ENCODE results near the gene C17orf67. TPM values are rescaled to one million over a fixed set of nuclear protein-coding genes. Genes with fewer than 3 reads are reported as not detected.
"Not testable (repeated sequence)": the region's sequence is repeated elsewhere in the genome, so short reads cannot be mapped to it uniquely, and the experiment has no call there.

C17orf67 gene
- total RNA-seq, 1 donor from 2014 or later, result 1.0 TPM

GRCh38 chr17:56765449-56765848, 68.3 kb downstream of the C17orf67 start:
- Histone ChIP-seq H3K36me3 (ENCODE audit: control insufficient read depth in 3 of 3, insufficient read depth in 3 of 3, low read length in 3 of 3) (no peaks in the 10 kb centered on the region), H3K27me3 (ENCODE audit: control insufficient read depth in 3 of 3, insufficient read depth in 3 of 3, low read length in 3 of 3) (no peaks in the 10 kb centered on the region), H3K9ac (ENCODE audit: low read depth in 1 of 3, low read length in 3 of 3) (no peak overlapping the region), H3K27ac (ENCODE audit: low read depth, low read length) (no peak overlapping the region), H3K9me3 (ENCODE audit: control insufficient read depth in 3 of 3, low read length in 3 of 3) (no peaks in the 10 kb centered on the region), H3K4me1 (ENCODE audit: control insufficient read depth in 3 of 3, insufficient read depth in 3 of 3, low read length in 3 of 3) (no peaks in the 10 kb centered on the region), H3K4me3 (ENCODE audit: low read length in 3 of 3) (no peak overlapping the region)

- Histone ChIP-seq H3K27ac (ENCODE audit: low read depth, low read length) (no peak overlapping the region), H3K9me3 (ENCODE audit: control insufficient read depth in 3 of 3, low read length in 3 of 3) (no peaks in the 10 kb centered on the region), H3K27me3 (ENCODE audit: control insufficient read depth in 3 of 3, insufficient read depth in 3 of 3, low read length in 3 of 3) (no peaks in the 10 kb centered on the region), H3K4me1 (ENCODE audit: control insufficient read depth in 3 of 3, insufficient read depth in 3 of 3, low read length in 3 of 3) (no peaks in the 10 kb centered on the region), H3K9ac (ENCODE audit: low read depth in 1 of 3, low read length in 3 of 3) (no peak overlapping the region), H3K4me3 (ENCODE audit: low read length in 3 of 3) (no peak overlapping the region), H3K36me3 (ENCODE audit: control insufficient read depth in 3 of 3, insufficient read depth in 3 of 3, low read length in 3 of 3) (no peaks in the 10 kb centered on the region)
Observed at GRCh38 chr17:56762988-56763387, 70.7 kb downstream of the C17orf67 start.

DNA sequence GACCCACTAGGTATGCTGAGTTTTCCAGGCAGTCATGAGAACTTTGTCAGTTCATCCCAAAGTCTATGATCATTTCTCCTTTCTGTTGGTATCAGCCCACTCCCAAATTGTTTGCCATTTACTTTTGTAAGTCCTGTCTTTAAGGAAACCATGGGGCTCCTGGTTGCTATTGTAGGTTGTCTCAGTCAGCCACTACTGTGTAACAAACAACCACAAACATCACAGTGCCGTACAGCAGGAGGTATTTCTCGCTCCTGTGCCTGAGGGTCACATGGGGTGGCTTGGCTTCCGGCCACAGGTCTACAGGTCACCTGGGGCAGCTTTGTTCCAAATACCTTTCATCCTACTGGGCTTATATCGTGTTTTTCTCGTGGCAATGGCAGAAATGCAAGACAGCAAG, 71.6 kb downstream of the C17orf67 start:
- Histone ChIP-seq H3K4me1 (ENCODE audit: control insufficient read depth in 3 of 3, insufficient read depth in 3 of 3, low read length in 3 of 3) (no peaks in the 10 kb centered on the region), H3K4me3 (ENCODE audit: low read length in 3 of 3) (no peak overlapping the region), H3K36me3 (ENCODE audit: control insufficient read depth in 3 of 3, insufficient read depth in 3 of 3, low read length in 3 of 3) (no peaks in the 10 kb centered on the region), H3K27ac (ENCODE audit: low read depth, low read length) (no peak overlapping the region), H3K9me3 (ENCODE audit: control insufficient read depth in 3 of 3, low read length in 3 of 3) (no peaks in the 10 kb centered on the region), H3K9ac (ENCODE audit: low read depth in 1 of 3, low read length in 3 of 3) (no peak overlapping the region), H3K27me3 (ENCODE audit: control insufficient read depth in 3 of 3, insufficient read depth in 3 of 3, low read length in 3 of 3) (no peaks in the 10 kb centered on the region)

GRCh38 chr17:56761387-56761786, 72.3 kb downstream of the C17orf67 start:
- no peak overlapping the region for H3K9ac ChIP-seq (ENCODE audit: low read depth in 1 of 3, low read length in 3 of 3)
- no peak overlapping the region for H3K27ac ChIP-seq (ENCODE audit: low read depth, low read length)
- H3K36me3 ChIP-seq (ENCODE audit: control insufficient read depth in 3 of 3, insufficient read depth in 3 of 3, low read length in 3 of 3), result no peaks in the 10 kb centered on the region
- H3K4me1 ChIP-seq (ENCODE audit: control insufficient read depth in 3 of 3, insufficient read depth in 3 of 3, low read length in 3 of 3), result no peaks in the 10 kb centered on the region
- H3K9me3 ChIP-seq (ENCODE audit: control insufficient read depth in 3 of 3, low read length in 3 of 3), result no peaks in the 10 kb centered on the region
- H3K27me3 ChIP-seq (ENCODE audit: control insufficient read depth in 3 of 3, insufficient read depth in 3 of 3, low read length in 3 of 3), result no peaks in the 10 kb centered on the region
- no peak overlapping the region for H3K4me3 ChIP-seq (ENCODE audit: low read length in 3 of 3)

DNA sequence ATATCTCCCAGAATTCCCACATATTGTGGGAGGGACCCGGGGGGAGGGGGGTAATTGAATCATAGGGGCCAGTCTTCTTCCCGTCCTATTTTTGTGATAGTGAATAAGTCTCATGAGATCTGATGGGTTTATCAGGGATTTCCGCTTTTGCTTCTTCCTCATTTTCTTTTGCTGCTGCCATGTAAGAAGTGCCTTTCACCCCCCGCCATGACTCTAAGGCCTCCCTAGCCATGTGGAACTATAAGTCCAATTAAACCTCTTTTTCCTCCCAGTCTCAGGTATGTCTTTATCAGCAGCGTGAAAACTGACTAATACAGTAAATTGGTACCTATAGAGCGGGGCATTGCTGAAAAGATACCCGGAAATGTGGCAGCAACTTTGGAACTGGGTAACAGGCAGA, 76.1 kb downstream of the C17orf67 start:
- H3K27me3 ChIP-seq (ENCODE audit: control insufficient read depth in 3 of 3, insufficient read depth in 3 of 3, low read length in 3 of 3); H3K27ac ChIP-seq (ENCODE audit: low read depth, low read length); H3K9ac ChIP-seq (ENCODE audit: low read depth in 1 of 3, low read length in 3 of 3); H3K9me3 ChIP-seq (ENCODE audit: control insufficient read depth in 3 of 3, low read length in 3 of 3); H3K4me1 ChIP-seq (ENCODE audit: control insufficient read depth in 3 of 3, insufficient read depth in 3 of 3, low read length in 3 of 3); H3K4me3 ChIP-seq (ENCODE audit: low read length in 3 of 3); H3K36me3 ChIP-seq (ENCODE audit: control insufficient read depth in 3 of 3, insufficient read depth in 3 of 3, low read length in 3 of 3): not testable (repeated sequence)

- Histone ChIP-seq H3K27me3 (ENCODE audit: control insufficient read depth in 3 of 3, insufficient read depth in 3 of 3, low read length in 3 of 3) (peaks cover 0 to 5% (median 3%) of the 10 kb centered on the region in 3 donors), H3K4me1 (ENCODE audit: control insufficient read depth in 3 of 3, insufficient read depth in 3 of 3, low read length in 3 of 3) (peaks cover 0 to 6% (median 5%) of the 10 kb centered on the region in 3 donors), H3K36me3 (ENCODE audit: control insufficient read depth in 3 of 3, insufficient read depth in 3 of 3, low read length in 3 of 3) (no peaks in the 10 kb centered on the region), H3K9me3 (ENCODE audit: control insufficient read depth in 3 of 3, low read length in 3 of 3) (no peaks in the 10 kb centered on the region), H3K27ac (ENCODE audit: low read depth, low read length) (no peak overlapping the region), H3K4me3 (ENCODE audit: low read length in 3 of 3) (no peak overlapping the region), H3K9ac (ENCODE audit: low read depth in 1 of 3, low read length in 3 of 3) (no peak overlapping the region)
Observed at GRCh38 chr17:56756536-56756935, 77.2 kb downstream of the C17orf67 start.

DNA sequence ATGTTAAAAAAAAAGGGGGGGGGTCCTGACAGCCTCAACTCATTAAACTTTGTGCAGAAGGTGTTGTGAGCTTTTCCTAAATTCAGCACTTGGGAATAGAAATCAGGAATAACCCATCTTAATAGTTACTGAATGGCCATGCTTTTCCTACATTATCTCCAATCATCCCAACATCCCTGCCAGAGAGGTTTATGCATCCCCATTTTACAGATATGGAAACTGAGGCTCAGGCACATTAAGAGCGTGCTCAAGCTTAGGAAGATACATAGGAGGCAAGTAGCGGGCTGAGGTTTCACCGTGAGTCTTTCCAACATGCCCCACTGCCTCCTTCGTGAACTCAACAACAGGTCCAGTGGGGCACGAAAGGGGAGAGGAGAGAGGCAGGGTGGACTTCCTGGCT, 78.4 kb downstream of the C17orf67 start:
- no peaks in the 10 kb centered on the region for H3K36me3 ChIP-seq (ENCODE audit: control insufficient read depth in 3 of 3, insufficient read depth in 3 of 3, low read length in 3 of 3)
- H3K27me3 ChIP-seq (ENCODE audit: control insufficient read depth in 3 of 3, insufficient read depth in 3 of 3, low read length in 3 of 3), result peaks cover 0 to 5% (median 3%) of the 10 kb centered on the region in 3 donors
- no peak overlapping the region for H3K4me3 ChIP-seq (ENCODE audit: low read length in 3 of 3)
- H3K27ac ChIP-seq (ENCODE audit: low read depth, low read length), result no peak overlapping the region
- no peaks in the 10 kb centered on the region for H3K9me3 ChIP-seq (ENCODE audit: control insufficient read depth in 3 of 3, low read length in 3 of 3)
- peaks cover 0 to 6% (median 5%) of the 10 kb centered on the region in 3 donors for H3K4me1 ChIP-seq (ENCODE audit: control insufficient read depth in 3 of 3, insufficient read depth in 3 of 3, low read length in 3 of 3)
- H3K9ac ChIP-seq (ENCODE audit: low read depth in 1 of 3, low read length in 3 of 3), result no peak overlapping the region

GRCh38 chr17:56754523-56755208, 79.1 kb downstream of the C17orf67 start:
- Histone ChIP-seq H3K27me3 (ENCODE audit: control insufficient read depth in 3 of 3, insufficient read depth in 3 of 3, low read length in 3 of 3) (peaks cover 0 to 5% (median 3%) of the 10 kb centered on the region in 3 donors), H3K9me3 (ENCODE audit: control insufficient read depth in 3 of 3, low read length in 3 of 3) (no peaks in the 10 kb centered on the region), H3K36me3 (ENCODE audit: control insufficient read depth in 3 of 3, insufficient read depth in 3 of 3, low read length in 3 of 3) (no peaks in the 10 kb centered on the region), H3K27ac (ENCODE audit: low read depth, low read length) (no peak overlapping the region), H3K4me3 (ENCODE audit: low read length in 3 of 3) (no peak overlapping the region), H3K4me1 (ENCODE audit: control insufficient read depth in 3 of 3, insufficient read depth in 3 of 3, low read length in 3 of 3) (peaks cover 0 to 6% (median 5%) of the 10 kb centered on the region in 3 donors), H3K9ac (ENCODE audit: low read depth in 1 of 3, low read length in 3 of 3) (no peak overlapping the region)

GRCh38 chr17:56752263-56752836, 81.4 kb downstream of the C17orf67 start:
- peaks cover 0 to 5% (median 3%) of the 10 kb centered on the region in 3 donors for H3K27me3 ChIP-seq (ENCODE audit: control insufficient read depth in 3 of 3, insufficient read depth in 3 of 3, low read length in 3 of 3)
- H3K9me3 ChIP-seq (ENCODE audit: control insufficient read depth in 3 of 3, low read length in 3 of 3), result no peaks in the 10 kb centered on the region
- peaks cover 0 to 6% (median 5%) of the 10 kb centered on the region in 3 donors for H3K4me1 ChIP-seq (ENCODE audit: control insufficient read depth in 3 of 3, insufficient read depth in 3 of 3, low read length in 3 of 3)
- H3K4me3 ChIP-seq (ENCODE audit: low read length in 3 of 3), result no peak overlapping the region
- H3K9ac ChIP-seq (ENCODE audit: low read depth in 1 of 3, low read length in 3 of 3), result no peak overlapping the region
- no peaks in the 10 kb centered on the region for H3K36me3 ChIP-seq (ENCODE audit: control insufficient read depth in 3 of 3, insufficient read depth in 3 of 3, low read length in 3 of 3)
- no peak overlapping the region for H3K27ac ChIP-seq (ENCODE audit: low read depth, low read length)

DNA sequence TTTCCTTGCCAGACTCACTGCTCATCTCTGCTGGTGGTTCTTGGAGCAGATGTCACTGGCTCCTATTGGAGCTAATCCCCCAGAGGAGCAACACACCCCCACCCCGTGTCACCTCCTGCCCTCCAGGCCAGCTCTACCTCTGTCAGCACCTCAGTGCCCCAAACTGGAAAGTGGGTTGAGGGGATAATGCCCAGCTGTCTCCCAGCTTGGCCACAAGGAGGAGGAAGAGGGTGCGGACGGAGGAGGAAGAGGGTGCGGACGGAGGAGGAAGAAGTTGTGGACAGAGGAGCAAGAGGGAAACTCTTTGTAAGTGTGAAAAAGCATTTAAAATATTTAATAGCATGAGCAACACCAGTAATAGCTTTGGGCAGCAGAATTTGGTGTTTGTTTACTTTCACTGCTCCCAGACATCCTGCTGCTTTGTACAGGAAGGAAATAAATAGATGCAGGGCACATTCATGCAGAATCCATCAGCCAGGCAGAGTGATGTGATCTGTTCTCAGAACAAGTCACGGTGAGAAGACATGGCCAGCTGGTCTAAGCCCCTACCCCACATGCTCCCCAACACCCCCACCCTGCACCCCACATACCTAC, 82.5 kb downstream of the C17orf67 start:
- Histone ChIP-seq H3K27ac (ENCODE audit: low read depth, low read length) (no peak overlapping the region), H3K36me3 (ENCODE audit: control insufficient read depth in 3 of 3, insufficient read depth in 3 of 3, low read length in 3 of 3) (no peaks in the 10 kb centered on the region), H3K27me3 (ENCODE audit: control insufficient read depth in 3 of 3, insufficient read depth in 3 of 3, low read length in 3 of 3) (peaks cover 0 to 5% (median 3%) of the 10 kb centered on the region in 3 donors), H3K4me1 (ENCODE audit: control insufficient read depth in 3 of 3, insufficient read depth in 3 of 3, low read length in 3 of 3) (peaks cover 0 to 6% (median 5%) of the 10 kb centered on the region in 3 donors), H3K9ac (ENCODE audit: low read depth in 1 of 3, low read length in 3 of 3) (no peak overlapping the region), H3K9me3 (ENCODE audit: control insufficient read depth in 3 of 3, low read length in 3 of 3) (no peaks in the 10 kb centered on the region), H3K4me3 (ENCODE audit: low read length in 3 of 3) (no peak overlapping the region)
